DLD1 (cell line): ENCODE measurements around the gene PDE11A.

Experiments used
- in situ Hi-C: cut with HindIII; loops from 2 replicates; pipeline ENCODE4 v1.10.0; 2017; ENCODE audit warnings: low sequenced_read_pairs

Gene PDE11A

DNA sequence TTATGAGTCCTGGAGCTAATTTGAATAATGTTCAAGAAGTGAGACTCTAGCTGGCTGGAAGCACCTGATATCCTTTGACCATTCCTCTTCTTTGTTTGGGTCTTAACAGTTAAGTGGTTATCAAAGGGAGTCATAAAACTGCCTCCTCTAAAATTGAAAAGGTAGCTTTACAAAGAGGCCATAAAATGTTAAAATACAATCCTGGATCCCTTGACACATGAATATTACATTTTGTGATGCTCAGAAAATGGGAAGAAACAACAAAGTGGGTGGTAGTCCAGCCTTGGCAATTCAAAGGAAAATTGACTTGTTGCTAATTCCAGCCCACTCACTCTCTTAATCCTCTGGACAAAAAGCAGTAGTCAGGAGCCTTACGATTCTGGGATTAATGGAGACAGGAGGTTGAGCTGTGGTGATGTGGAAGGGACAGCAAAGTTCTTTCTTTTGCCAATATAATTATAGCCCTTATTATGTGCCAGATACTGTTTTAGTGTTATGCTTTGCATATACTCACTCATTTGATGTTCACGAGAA lies 339.2 kb downstream of the PDE11A start:
- in situ Hi-C loops: no loop called here

DNA sequence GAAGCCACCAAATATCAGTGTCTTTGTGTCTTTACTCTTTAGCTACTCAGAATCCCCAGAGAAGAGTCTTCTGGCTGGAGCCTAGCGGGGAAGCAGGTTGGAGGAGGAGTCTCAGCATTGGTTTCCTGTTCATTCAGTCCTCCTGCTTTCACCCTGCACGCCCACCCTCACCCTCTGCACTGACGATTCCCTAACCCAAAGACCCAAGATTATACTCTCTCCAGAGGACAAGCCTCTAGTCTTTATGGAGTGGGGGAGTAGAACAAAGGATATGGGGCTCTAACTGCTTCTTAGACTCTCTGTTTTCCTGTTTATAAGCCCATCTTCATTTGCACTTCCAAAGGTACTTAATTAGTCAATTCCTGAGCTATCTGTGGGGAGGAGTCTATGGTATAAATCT lies 341.2 kb downstream of the PDE11A start:
- in situ Hi-C loops: no loop called here

DNA sequence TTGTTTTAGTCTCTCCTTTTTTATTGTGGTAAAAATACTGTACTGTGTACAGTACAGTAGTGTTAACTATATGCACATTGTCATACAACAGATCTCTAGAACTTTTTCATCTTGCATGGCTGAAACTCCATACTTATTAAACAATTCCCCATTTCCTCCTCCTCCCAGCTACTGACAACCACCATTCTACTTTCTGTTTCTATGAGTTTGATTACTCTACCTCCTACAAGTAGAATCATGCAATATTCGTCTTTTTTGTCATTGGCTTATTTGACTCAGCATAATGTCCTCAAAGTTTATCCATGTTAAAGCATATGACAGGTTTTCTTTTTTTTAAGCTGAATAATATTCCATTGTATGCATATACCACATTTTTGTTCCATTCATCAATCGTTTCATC lies 341.8 kb downstream of the PDE11A start:
- in situ Hi-C loops: no loop called here

DNA sequence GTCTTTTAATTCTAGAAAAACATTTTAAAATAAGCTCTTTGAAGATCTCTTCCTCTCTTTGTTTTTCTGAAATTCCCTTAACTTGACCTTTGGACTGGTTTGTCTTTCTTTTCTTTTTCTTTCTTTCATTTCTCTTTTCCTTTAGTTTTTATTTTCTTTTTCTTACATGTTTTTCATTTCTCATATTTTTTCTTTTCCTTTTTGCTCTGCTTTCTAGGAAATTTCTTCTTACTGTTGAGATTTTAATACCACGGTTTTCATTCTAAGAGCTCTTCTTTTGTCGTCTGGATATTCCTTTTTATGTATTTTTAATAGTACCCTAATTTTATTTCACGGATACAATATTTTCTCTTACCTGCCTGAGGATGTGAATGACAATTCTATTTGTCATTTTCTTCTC lies 342.2 kb downstream of the PDE11A start:
- in situ Hi-C loops: no loop called here

DNA sequence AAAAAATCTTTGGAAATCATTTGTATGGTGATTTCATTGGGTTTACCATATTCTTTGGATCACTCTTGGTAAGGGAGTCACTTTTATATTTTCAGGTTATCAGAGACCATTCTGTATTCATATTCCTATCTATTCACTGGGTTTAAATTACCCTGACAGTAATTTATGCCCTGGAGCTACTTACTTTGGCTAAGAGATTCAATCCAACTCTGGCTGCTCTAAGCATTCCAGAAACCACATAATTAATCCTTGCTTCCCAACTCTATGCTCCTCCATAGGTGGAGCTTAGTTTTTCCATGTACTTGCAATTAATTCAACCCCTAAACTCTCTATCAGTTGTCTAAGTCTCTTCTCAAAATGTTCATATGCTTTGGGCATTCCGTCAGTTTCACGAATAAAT lies 343.7 kb downstream of the PDE11A start:
- in situ Hi-C loops: no loop called here

DNA sequence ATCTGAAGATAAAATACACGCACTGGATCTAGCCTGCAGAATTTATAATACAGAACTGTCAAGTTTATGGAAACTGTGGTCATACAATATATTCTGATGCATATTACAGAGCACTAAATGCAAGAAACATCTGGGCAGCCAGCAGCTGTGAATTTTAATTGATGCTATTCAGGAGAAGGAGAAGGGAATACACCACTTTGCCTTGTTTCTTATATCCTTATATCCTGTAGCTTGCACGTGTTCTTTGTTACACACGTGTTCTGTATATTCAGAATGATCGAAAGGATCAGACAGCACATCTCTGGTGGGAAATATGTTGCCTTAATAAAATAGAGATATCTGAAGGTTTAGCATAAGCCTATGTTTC lies 344.2 kb downstream of the PDE11A start:
- in situ Hi-C loops: no loop called here

DNA sequence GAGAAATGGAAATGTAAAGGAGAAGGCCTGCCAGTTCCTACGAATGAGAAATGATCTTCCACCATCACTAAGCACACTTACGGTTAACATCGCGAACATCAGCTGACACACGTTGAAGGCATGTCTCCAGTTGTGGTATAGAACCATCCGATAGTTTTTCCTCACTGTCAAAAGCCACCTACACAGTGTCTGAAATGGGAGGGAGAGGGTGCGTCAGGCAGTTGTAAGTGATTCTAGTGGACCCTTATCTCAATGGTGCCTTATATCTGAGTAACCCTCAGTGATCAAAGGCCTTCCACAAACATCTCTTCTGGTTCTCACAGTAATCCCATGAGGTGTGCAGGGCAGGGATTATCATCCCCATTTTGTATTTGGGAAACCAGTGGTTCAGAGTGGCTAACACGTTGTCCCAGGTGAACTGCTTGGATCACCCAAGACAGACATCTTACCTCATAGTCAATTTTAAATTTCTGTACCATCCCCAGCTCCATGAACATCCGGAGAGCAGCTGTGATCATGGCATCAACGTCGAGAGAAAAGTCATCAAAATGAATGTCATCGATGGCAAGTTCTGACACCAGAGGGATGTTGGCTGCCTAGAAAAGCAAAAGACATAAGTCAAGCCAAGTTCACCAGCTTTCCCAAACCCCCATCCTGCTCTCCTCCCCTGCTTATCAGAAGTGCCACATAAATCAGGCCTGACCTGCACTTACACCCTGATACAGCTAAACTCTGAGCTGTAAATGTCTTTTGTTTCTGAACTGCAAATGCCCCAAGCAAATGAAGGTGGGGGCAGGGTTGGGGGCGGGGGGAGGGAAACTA lies 344.8 kb downstream of the PDE11A start:
- in situ Hi-C loops: no loop called here

DNA sequence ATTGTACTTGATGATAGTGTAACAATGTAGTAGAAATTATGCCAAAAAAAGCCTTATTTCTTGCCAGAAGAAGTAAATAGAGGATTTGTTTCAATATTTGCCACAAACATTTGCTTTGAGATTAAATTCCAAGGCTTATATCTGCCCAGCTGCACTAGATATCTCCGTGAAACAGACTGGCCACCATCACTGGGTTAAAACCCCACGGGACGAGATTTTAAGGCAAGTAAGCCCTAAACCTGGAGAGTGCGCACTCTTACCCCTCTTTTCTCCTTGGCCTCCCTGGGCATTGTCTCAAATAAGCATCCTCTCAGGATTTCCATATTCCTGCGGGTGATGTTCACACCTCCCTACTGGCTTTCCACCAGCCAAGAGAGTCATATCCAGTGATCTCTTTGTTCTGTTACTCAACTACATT lies 345.6 kb downstream of the PDE11A start:
- in situ Hi-C loops: no loop called here

DNA sequence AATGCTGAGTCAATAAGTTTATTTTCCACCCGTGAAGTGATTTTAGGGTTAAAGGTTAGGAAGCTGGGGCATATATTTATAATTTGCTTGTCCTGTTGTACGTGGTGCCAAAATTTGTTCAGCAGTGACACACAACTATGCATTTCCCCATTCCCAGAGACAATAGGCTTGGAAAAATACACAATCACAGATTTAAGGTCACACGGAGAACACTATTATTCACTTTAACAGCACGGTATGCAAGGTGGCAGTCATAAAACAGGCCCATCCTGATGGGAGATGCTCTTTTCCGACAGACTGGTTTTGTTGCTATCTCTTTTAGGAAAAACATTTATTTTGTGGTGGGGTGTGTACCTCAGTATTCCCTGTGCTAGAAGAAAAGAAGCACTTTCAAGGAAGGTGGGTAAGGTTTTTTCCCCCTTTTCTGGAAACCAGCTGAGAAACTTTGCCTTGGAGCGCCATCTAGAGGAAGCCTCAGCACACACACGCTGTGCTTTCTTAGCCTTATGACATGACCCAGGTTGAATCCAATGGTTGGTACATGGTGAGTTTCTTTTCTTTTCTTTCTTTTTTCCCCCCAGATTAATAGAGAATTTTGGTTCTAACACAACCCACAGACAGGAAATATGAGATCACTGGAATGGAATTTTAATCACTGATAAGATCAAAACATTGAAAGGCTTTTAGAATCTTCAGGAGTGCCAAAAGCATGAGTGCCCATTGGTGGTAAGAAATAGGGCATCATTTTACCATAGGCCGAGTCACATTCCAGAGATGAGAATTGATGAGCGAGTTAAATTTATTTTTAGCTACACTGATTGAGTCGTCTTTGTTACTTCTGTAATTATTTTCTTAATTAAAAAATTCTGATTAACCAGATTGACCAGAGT lies 347.9 kb downstream of the PDE11A start:
- in situ Hi-C loops: no loop called here

DNA sequence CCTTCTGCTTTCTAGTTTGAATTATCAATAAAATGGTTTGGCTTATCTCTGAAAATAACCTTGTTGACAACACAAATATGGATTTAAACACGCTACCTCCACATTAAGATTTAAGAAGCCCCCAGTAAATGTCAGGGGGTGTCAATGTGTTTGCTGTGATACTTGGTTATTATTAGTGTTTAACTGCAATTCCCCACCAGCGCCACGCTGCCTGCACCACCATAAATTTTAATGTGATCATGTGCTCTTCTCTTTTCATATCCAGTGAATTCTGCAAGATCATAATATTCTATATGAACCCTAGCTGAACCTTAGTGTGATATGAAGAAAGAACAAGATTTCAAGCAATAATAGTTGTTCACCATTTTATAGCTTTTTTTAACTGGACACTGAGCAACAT lies 349.3 kb downstream of the PDE11A start:
- in situ Hi-C loops: no loop called here

DNA sequence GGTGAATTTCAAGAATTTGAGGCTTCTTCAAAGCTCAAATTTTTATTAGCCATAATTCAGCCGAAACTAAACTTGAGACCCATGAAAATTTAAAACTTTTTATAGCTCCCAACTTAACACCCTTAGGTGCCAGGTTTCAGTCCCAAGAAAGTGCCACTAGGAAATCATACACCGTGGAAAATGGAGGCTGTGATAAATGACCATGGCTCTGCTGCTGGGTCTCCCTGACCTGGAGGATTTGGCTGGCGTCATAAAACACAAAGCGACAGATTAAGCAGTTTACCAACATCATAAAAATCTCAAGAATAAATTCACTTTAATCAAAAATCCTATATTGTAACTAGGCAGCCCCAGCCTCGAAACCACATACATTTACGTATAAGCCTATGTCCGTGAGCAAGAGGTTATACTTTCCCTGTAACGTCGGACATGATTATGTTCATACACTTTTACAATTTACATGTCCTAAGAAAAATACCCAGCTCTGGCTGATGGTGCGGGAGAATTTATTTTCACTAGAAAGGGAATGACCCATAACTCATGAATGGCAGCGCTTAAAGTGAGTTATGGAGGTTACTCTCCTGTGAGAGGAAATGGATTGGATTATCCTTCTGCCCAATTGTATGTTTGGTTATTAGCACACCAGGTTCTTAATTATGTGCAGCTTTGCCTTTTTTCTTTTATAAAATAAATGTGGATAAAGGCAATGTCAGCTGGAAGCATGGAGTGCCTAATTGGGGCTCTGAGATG lies 350.6 kb downstream of the PDE11A start:
- in situ Hi-C loops: no loop called here

DNA sequence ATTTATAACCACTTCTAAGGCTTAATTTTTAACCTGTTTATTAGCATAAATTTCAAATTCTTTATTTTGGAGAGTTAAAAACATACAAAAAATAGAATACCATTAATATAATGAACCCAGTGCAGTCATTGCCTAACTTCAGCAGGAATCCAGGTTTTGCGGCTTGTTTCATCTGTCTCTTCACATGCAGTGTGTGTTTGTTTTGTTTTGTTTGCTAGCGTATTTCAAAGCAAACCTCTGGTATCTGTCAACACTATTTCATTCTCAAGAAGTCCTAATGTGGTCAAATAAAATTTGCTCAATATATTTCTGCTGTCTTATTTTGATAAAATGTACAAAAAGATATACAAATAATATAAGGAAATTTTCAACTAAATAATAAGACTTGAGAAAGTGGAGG lies 351.5 kb downstream of the PDE11A start:
- in situ Hi-C loops: no loop called here

DNA sequence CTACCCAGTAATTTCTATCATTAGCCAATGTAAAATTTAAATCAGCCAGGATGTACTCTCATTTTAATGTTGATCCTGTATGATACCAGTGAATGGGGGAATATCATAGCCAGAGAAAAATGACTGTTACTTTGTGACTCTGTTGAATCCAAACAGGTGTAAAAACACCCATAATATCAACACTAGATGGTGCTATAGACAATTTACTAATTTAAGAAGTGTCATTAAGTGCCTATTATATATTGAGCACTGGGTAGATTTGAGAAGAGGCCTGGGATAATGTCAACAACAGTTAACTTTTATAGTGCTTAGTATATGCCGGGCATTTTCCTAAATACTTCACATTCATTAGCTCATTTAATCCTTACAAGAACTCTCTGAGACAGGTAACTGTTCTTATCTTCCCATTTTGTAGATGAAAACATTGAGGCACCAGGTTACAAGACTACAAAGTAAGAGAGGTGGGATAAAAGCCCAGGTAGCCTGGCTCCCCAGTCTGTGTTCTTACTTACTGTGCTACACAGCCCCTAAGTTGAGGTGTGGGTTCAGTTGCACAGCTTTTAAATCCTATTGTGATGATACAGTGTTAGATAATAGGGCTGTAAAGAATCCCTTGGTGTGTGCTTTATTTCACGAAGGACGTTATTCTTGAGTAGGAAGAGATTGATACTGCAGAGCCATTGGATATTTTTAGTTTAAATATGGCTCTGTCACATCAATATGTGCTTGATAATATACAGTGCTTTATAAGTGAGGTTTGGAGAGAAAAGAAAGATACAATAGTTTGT lies 354.6 kb downstream of the PDE11A start:
- in situ Hi-C loops: no loop called here

DNA sequence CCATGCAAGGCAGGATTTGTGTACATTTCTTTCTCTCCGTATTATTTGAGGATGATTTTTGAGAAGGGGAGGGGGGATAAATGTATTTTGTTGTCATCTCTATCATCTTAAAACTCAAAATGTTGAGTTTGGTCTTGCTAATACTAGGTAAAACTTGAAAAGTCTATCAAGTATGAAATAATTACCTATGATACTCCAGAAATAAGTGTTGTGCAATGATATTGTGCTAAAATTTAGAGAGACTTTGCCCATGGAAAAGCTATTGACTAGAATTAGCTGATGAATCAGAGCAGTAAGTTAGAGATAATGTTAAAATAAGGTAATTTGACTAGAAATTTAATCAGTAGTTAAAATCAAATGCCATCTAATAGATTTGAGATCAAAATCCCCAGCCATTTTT lies 356.1 kb downstream of the PDE11A start:
- in situ Hi-C loops: no loop called here

DNA sequence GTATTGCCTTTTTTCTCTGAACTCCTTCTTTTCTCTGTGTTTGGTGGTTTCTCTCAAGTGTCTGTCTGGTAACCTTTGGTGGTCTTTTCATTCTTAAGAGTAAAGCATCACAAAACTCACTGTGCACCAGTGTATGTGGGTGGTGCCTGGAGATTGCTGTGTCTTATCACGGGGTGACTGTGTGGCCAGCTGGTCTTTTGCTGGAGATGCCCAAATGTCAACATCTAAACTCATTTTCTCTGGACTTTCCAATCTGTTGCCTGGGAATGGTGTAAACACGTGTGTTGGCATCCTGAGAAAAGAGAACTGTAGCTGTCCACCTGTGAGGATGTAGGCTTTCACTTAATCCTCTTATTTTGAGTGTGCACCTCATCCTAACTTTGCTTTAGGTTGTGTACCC lies 356.8 kb downstream of the PDE11A start:
- in situ Hi-C loops: no loop called here

DNA sequence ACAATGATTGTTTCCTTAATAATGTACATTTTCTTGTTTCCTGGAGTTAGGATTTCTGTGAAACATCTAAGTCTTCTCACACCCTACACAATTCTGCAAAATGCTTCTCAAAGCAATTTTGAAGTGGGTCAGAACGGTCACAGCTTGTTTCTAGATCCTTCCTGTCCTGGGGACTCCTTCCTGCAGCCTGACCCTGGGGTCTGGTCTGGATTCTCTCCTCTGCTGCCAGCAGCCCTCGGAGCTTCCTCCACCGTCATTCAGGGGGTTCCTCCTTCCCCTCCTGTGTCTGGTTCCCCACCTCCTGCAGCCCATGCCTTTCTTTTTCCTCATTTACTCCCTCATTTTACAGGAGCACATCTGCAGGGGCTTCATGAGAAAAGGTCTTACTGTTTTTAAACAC lies 357.9 kb downstream of the PDE11A start:
- in situ Hi-C loops: no loop called here

DNA sequence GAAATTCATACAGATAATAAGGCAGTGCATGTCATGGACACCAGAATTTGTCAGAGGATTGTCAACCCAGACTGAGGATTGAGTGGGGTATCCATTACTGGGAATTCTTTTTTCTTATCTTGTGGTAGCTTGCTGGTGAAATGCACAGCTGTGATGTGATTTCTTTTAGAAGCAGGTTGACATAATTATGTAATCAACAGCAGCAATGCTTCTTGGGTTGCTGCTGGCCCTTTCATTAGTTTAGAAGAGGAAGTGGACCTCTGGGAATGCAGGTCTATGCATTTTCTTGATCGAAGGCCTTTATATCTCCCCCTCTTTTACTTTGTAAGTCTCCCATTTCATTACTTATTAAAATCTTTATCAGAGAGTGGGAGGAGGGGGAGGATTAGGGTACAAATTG lies 360.1 kb downstream of the PDE11A start:
- in situ Hi-C loops: no loop called here

DNA sequence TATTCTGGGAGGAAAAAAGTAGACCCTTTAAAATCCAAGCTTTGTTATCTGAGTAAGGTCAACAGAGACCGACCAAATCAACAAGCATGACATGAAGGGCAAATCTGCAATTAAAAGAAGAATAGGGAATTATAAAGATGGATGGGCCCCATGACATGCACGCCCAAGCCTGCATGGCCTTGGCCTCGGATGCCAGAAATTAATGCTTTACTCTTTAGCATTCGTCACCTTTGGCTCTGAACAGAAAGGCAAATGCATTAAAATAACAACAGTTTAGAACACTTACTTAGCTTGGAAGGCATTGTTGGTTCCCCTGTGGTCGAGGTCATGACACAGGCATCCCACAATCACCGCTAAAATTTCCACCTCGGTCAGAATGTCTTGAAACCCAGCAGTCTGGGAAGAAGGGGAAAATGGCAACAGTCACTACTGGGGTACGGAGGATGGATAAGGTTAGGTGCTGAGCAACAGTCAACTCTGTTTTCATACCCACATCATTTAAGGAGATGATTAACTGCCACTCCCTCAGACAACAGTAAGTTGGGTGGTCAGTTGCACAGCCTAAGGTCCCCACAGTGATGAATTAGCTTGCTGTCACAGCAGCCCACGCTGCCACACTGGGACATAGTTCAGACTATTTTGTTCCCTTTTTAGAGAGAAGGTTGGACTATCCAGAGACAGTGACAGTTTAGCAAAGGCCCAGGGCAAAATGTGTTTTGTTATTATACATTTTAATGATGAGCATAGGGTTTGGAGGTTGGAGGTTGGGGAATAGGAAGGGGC lies 360.9 kb downstream of the PDE11A start:
- in situ Hi-C loops: no loop called here

DNA sequence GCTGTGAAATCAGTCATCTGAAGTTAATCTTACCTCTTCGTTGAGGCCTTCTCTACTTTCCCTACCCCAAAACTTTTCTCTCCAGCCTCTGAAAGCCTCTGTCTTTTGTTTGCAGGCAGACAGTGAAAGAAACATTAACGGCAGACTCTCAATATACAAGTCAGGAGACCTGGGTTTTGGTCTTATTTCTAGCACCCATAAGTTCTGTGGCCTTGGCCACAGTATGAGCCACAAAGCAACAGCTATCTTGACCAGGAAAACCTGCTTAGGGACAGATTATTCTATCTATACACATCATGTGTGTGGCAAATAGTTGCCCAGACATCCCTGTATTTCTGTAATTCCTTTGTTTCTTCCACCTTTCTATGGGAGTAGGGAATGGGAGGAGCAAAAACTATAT lies 361.7 kb downstream of the PDE11A start:
- in situ Hi-C loops: no loop called here

DNA sequence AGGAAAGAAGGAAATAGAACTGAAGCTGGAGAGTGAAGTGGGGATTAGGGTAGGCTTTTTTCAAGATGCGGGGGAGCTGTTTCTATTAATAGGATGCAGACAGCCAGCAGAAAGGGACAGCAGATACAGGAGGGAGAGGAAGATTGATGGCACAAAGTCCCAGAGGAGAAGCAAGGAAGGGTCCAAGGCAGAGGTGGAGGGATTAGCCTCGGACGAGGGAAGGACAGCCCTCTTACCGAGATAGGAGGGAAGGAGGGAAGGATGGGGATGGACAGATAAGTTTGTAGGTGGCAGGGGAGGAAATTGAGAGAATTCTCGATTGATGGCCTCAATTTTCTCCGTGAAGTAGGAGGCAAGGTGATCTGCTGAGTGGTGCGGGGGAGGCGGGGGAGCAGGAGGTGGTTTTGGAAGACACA lies 362.6 kb downstream of the PDE11A start:
- in situ Hi-C loops: no loop called here
